HepG2 (cell line): ENCODE results near the gene ENTREP3. TPM values are rescaled to one million over a fixed set of nuclear protein-coding genes. Genes with fewer than 3 reads are reported as not detected.
A peak's percentile ranks its signal among the peaks of the same experiment; 100 is the strongest.

ENCODE experiments used
- GPN1 ChIP-seq: sonication (generic); formaldehyde crosslinking; IDR thresholded peaks from 2 replicates; pipeline ENCODE4 v1.5.1; 2020; ENCODE audit warnings: missing genetic modification reagents, borderline replicate concordance
- JUNB ChIP-seq: sonication (generic); formaldehyde crosslinking; IDR thresholded peaks from 2 replicates; pipeline ENCODE4 v1.8.0; 2022; ENCODE audit warnings: missing genetic modification reagents, mild to moderate bottlenecking, borderline replicate concordance
- MAFF ChIP-seq: IDR thresholded peaks from 2 replicates; pipeline ENCODE4 v1.6.1; 2011; ENCODE audit warnings: low read depth, low read length, improper control_type of control experiment
- MAFK ChIP-seq, 2 experiments: IDR thresholded peaks in 1 of 2; conservative IDR thresholded peaks in 1 of 2; 2 replicates each; pipeline ENCODE4 v1.6.1; 2011; ENCODE audit warnings: improper control_type of control experiment in 2 of 2, low read length in 2 of 2
- MAX ChIP-seq: IDR thresholded peaks from 2 replicates; pipeline ENCODE4 v1.6.1; 2012; ENCODE audit warnings: inconsistent platforms
- MYNN ChIP-seq: sonication (generic); formaldehyde crosslinking; IDR thresholded peaks from 2 replicates; pipeline ENCODE4 v1.4.0; 2020; ENCODE audit warnings: mild to moderate bottlenecking, low read depth, missing genetic modification reagents
- RFX5 ChIP-seq: IDR thresholded peaks from 2 replicates; pipeline ENCODE4 v1.6.1; 2011; ENCODE audit warnings: low read depth, low read length, improper control_type of control experiment
- SALL2 ChIP-seq: sonication (generic); formaldehyde crosslinking; IDR thresholded peaks from 2 replicates; pipeline ENCODE4 v1.8.1; 2023; ENCODE audit warnings: mild to moderate bottlenecking, missing genetic modification reagents, inconsistent platforms
- SMAD1 ChIP-seq: sonication (generic); formaldehyde crosslinking; IDR thresholded peaks from 2 replicates; pipeline ENCODE4 v1.4.0; 2020; ENCODE audit warnings: missing genetic modification reagents, low read depth, mild to moderate bottlenecking, borderline replicate concordance
- TBX3 ChIP-seq: fragments of 450-650 bp; IDR thresholded peaks from 2 replicates; pipeline ENCODE4 v1.6.1; 2017; ENCODE audit warnings: antibody characterized with exemption, mild to moderate bottlenecking, inconsistent platforms, borderline replicate concordance
- THAP9 ChIP-seq: sonication (generic); formaldehyde crosslinking; IDR thresholded peaks from 2 replicates; pipeline ENCODE4; 2020; ENCODE audit warnings: missing genetic modification reagents, mild to moderate bottlenecking, borderline replicate concordance
- UBTF ChIP-seq: sonication (generic); formaldehyde crosslinking; IDR thresholded peaks from 2 replicates; pipeline ENCODE4 v1.4.0; 2020; ENCODE audit warnings: mild to moderate bottlenecking, missing genetic modification reagents
- ZFP91 ChIP-seq: sonication (generic); formaldehyde crosslinking; IDR thresholded peaks from 2 replicates; pipeline ENCODE4 v1.9.0; 2022; ENCODE audit warnings: missing genetic modification reagents, mild to moderate bottlenecking, borderline replicate concordance
- ZNF232 ChIP-seq: sonication (generic); formaldehyde crosslinking; IDR thresholded peaks from 2 replicates; pipeline ENCODE4 v1.4.0; 2020; ENCODE audit warnings: missing genetic modification reagents, borderline replicate concordance
- ZNF451 ChIP-seq: sonication (generic); formaldehyde crosslinking; IDR thresholded peaks from 2 replicates; pipeline ENCODE4 v1.5.0; 2020; ENCODE audit warnings: mild to moderate bottlenecking, missing genetic modification reagents
- ZNF597 ChIP-seq: sonication (generic); formaldehyde crosslinking; IDR thresholded peaks from 2 replicates; pipeline ENCODE4 v1.5.0; 2020; ENCODE audit warnings: missing genetic modification reagents
- ZNF782 ChIP-seq: sonication (generic); formaldehyde crosslinking; IDR thresholded peaks from 2 replicates; pipeline ENCODE4 v1.4.0; 2020; ENCODE audit warnings: missing genetic modification reagents, mild to moderate bottlenecking, borderline replicate concordance
- polyA plus RNA-seq, 8 experiments: library from polyadenylated mRNA; depleted of rRNA in 3 of 8; stranded (reverse) in 7 of 8; unstranded in 1 of 8; fragments of >200 nt; fragmentation: Illumina TruSeq in 4 of 8; extraction: Trizol in 4 of 8; gene quantifications; 2 replicates each; pipeline versions ENCODE4 v1.2.1 to v1.2.3, GENCODE V29; 2011 to 2016; ENCODE audit warnings: low read depth in 4 of 8, missing spikeins in 1 of 8, mixed read lengths in 1 of 8; ENCODE audit not compliant: insufficient read depth in 1 of 8
- total RNA-seq, 5 experiments: library from RNA; depleted of rRNA; stranded (reverse); fragments of >200 nt; fragmentation: Illumina TruSeq; extraction: Trizol; gene quantifications; 2 replicates each; pipeline ENCODE4 v1.2.3, GENCODE V29; 2016; ENCODE audit warnings: low read depth in 1 of 5

ENTREP3 gene
- total and polyA plus RNA-seq, 2 of the 13 experiments (the other 11 are each of a cell fraction or from before 2014, with no cell fraction given): 4.1 to 9.9 TPM

- TF ChIP-seq THAP9 (CRISPR knock-in tag): no peak
- no peak for TF ChIP-seq MAFK (conservative IDR thresholded peaks at IDR 0.05 in 1 of 2, IDR thresholded peaks at IDR 0.05 in 1 of 2; ENCODE audit: low read length in 2 of 2)
- TF ChIP-seq MAFF: no peak
- no peak for TF ChIP-seq GPN1
- no peak for TF ChIP-seq JUNB
- no peak for TF ChIP-seq ZNF782 (CRISPR knock-in tag)
- TF ChIP-seq ZFP91 (CRISPR knock-in tag): peak; percentile 15; the same call in 1 of the 2 replicates
- TF ChIP-seq SMAD1 (CRISPR knock-in tag): no peak
- TF ChIP-seq MAX: no peak
- no peak for TF ChIP-seq MYNN
- no peak for TF ChIP-seq ZNF597 (CRISPR knock-in tag)
- no peak for TF ChIP-seq ZNF232
- no peak for TF ChIP-seq SALL2
- 0 out of 2 replicates have a peak, but pooled peaks have one; percentile 18 for TF ChIP-seq ZNF451 (CRISPR knock-in tag)
- no peak for TF ChIP-seq UBTF (CRISPR knock-in tag)
- no peak for TF ChIP-seq TBX3
- TF ChIP-seq RFX5: no peak
Observed at GRCh38 chr1:155206891-155207805, 48.1 kb downstream of the ENTREP3 start (continued).
